ENCODE measurements around the gene PRMT5.

Gene PRMT5

GRCh38 chr14:22897357-22897756, 31.8 kb downstream of the PRMT5 start:
- no peak for TF ChIP-seq NFRKB (IDR thresholded peaks at IDR 0.05)
- TF ChIP-seq FOXK2 (IDR thresholded peaks at IDR 0.05), result no peak
- no peak for TF ChIP-seq TARDBP (IDR thresholded peaks at IDR 0.05)
- no peak for TF ChIP-seq HDGF (IDR thresholded peaks at IDR 0.05; ENCODE audit: borderline replicate concordance)
- no peak for TF ChIP-seq ZNF384 (IDR thresholded peaks at IDR 0.05)
- TF ChIP-seq BHLHE40 (IDR thresholded peaks at IDR 0.05; ENCODE audit: borderline replicate concordance), result no peak
- TF ChIP-seq ELF4 (IDR thresholded peaks at IDR 0.05), result no peak
- TF ChIP-seq L3MBTL2 (conservative IDR thresholded peaks at IDR 0.05), result no peak
- no peak for TF ChIP-seq SP1 (IDR thresholded peaks at IDR 0.05)
- TF ChIP-seq FOXA1 (IDR thresholded peaks at IDR 0.05), result no peak
- TF ChIP-seq PKNOX1 (IDR thresholded peaks at IDR 0.05), result no peak
- no peak for TF ChIP-seq SUZ12 (IDR thresholded peaks at IDR 0.05)
- no peak for TF ChIP-seq ARNT (IDR thresholded peaks at IDR 0.05)
- no peak for TF ChIP-seq CTBP1 (IDR thresholded peaks at IDR 0.05; ENCODE audit: borderline replicate concordance)
- TF ChIP-seq LEF1 (IDR thresholded peaks at IDR 0.05; ENCODE audit: borderline replicate concordance), result no peak
- TF ChIP-seq FOXM1 (IDR thresholded peaks at IDR 0.05; ENCODE audit: borderline replicate concordance), result no peak
- POLR2A ChIA-PET, result interaction anchor here (2.6 kb wide), 1 partner anchor 11 kb away, joined by 13 read pairs; no protein-coding TSS in a partner anchor
- DNase-seq (ENCODE audit: extremely low spot score), result no peak
- CTCF ChIA-PET, result no interaction called here

GRCh38 chr14:22896760-22897159, 32.4 kb downstream of the PRMT5 start:
- DNase-seq (ENCODE audit: extremely low spot score), result no peak
- ChIA-PET POLR2A (interaction anchor here (0.7 to 2.6 kb wide), 3 partner anchors 10 to 26 kb away, joined by 4 to 13 read pairs (median 5); partner anchors contain the start of genes LRP10 and REM2), CTCF (interaction anchor here (0.9 kb wide), 1 partner anchor 74 kb away, joined by 3 read pairs; no protein-coding TSS in a partner anchor)
- TF ChIP-seq NFRKB (IDR thresholded peaks at IDR 0.05) (no peak), SUZ12 (IDR thresholded peaks at IDR 0.05) (no peak), PKNOX1 (IDR thresholded peaks at IDR 0.05) (no peak), SP1 (IDR thresholded peaks at IDR 0.05) (no peak), FOXK2 (IDR thresholded peaks at IDR 0.05) (no peak), ARNT (IDR thresholded peaks at IDR 0.05) (no peak)

DNA sequence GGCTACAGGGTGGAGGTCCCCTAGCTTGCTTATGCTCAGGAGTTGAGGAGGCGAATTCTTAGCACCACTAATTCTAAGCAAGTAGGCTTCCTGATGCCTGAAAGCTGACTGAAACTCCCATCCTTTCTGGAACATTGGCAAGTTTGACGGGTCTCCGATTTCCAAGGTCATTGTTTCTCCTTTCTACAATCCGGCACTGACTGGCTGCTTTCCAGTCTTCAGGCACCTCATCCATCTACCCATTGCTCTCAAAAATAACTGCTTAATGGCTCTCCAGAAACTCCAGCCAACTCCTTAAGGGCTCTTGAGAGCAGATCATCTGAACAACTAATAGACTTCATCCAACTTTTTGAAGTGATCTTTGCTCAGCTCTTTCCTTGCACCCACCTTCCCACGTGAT, 32.8 kb downstream of the PRMT5 start:
- DNase-seq (ENCODE audit: extremely low spot score), result no peak
- POLR2A ChIA-PET, result interaction anchor here (0.6 to 2.6 kb wide), 5 partner anchors 10 to 30 kb away, joined by 3 to 13 read pairs (median 4); partner anchors contain the start of genes LRP10 and REM2
- CTCF ChIA-PET, result interaction anchor here (0.8 to 0.9 kb wide), 2 partner anchors 73 to 99 kb away, joined by 3 read pairs; no protein-coding TSS in a partner anchor
- TF ChIP-seq HDGF (IDR thresholded peaks at IDR 0.05; ENCODE audit: borderline replicate concordance) (no peak), SUZ12 (IDR thresholded peaks at IDR 0.05) (no peak), FOXA1 (IDR thresholded peaks at IDR 0.05) (no peak)

DNA sequence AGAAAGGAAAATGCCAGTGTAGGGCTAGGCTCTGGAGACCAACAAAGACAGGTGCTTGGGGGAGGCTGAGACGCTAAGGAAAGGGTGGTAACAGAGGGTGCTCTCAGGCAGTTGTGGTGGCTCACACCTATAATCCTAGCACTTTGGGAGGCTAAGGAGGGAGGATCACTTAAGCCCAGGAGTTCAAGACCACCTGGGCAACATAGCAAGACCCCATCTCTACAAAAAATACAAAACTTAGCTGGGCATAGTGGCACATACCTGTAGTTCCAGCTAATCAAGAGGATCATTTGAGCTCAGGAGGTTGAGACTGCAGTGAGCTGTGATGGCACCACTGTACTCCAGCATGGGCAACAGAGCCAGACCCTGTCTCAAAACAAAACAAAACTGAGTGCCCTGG, 33.8 kb downstream of the PRMT5 start:
- POLR2A ChIA-PET, result interaction anchor here (1.0 to 2.6 kb wide), 2 partner anchors 9 to 20 kb away, joined by 3 to 13 read pairs; no protein-coding TSS in a partner anchor
- DNase-seq (ENCODE audit: extremely low spot score), result no peak
- TF ChIP-seq ZNF384 (IDR thresholded peaks at IDR 0.05) (no peak), L3MBTL2 (conservative IDR thresholded peaks at IDR 0.05) (no peak), LEF1 (IDR thresholded peaks at IDR 0.05; ENCODE audit: borderline replicate concordance) (no peak), ARNT (IDR thresholded peaks at IDR 0.05) (no peak), SUZ12 (IDR thresholded peaks at IDR 0.05) (no peak), SP1 (IDR thresholded peaks at IDR 0.05) (no peak)
- CTCF ChIA-PET, result interaction anchor here (0.8 kb wide), 1 partner anchor 99 kb away, joined by 3 read pairs; no protein-coding TSS in a partner anchor

DNA sequence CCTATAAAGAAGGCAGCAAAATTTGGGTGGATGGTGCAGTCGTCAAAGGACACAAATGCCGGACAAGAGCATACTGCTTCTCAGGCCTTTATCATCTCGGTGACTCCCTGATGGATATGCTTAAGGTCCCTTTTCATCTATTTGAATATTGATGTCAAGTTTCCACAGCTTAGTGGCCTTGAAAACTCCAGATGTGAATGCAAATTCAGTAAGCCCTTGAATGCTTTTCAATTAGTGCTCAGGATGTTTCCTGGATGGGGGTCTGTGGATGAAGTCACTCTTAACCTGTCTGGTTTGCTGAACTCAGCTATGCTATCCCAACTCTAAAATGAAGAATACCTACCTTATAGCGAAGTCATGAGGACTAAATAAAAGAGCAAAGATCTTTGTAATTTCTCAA, 35.5 kb downstream of the PRMT5 start:
- DNase-seq (ENCODE audit: extremely low spot score), result no peak
- TF ChIP-seq FOXK2 (IDR thresholded peaks at IDR 0.05) (no peak), SUZ12 (IDR thresholded peaks at IDR 0.05) (no peak), BHLHE40 (IDR thresholded peaks at IDR 0.05; ENCODE audit: borderline replicate concordance) (no peak), SP1 (IDR thresholded peaks at IDR 0.05) (no peak), FOXM1 (IDR thresholded peaks at IDR 0.05; ENCODE audit: borderline replicate concordance) (no peak), ARNT (IDR thresholded peaks at IDR 0.05) (no peak), L3MBTL2 (conservative IDR thresholded peaks at IDR 0.05) (no peak)
- ChIA-PET CTCF (no interaction called here), POLR2A (no interaction called here)

- no peak for DNase-seq (ENCODE audit: extremely low spot score)
- TF ChIP-seq CTBP1 (IDR thresholded peaks at IDR 0.05; ENCODE audit: borderline replicate concordance) (no peak), NFRKB (IDR thresholded peaks at IDR 0.05) (no peak), ARNT (IDR thresholded peaks at IDR 0.05) (no peak), TARDBP (IDR thresholded peaks at IDR 0.05) (no peak)
- POLR2A ChIA-PET, result no interaction called here
Observed at GRCh38 chr14:22892488-22892887, 36.7 kb downstream of the PRMT5 start.

DNA sequence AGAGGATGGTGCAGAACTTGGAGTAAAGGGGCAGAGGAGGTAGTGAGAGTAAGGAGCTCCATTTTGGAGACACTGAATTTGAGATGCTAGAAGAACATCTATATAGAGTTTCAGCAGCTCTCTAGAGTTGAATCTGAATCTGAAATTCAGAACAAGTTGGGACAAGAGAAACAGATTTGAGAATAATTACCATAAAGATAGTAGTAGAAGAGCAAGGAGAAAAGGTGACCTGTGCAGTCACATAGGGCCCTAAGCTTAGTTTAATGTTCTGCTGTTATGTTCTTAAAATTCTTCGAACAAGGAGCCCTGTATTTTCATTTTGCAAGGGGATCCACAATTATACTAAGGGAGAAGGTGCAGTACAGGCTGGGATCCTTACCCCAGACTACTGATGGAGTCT, 38.8 kb downstream of the PRMT5 start:
- CTCF ChIA-PET, result interaction anchor here (1.2 kb wide), 1 partner anchor 18 kb away, joined by 4 read pairs; no protein-coding TSS in a partner anchor

More at GRCh38 chr14:22892488-22892887, 36.7 kb downstream of the PRMT5 start:
- CTCF ChIA-PET, result interaction anchor here (0.7 to 1.0 kb wide), 2 partner anchors 21 to 38 kb away, joined by 3 read pairs; partner anchors contain the start of gene LRP10

More for the DNA sequence above, 38.8 kb downstream of the PRMT5 start:
- no peak for TF ChIP-seq HDGF (IDR thresholded peaks at IDR 0.05; ENCODE audit: borderline replicate concordance)
- no peak for TF ChIP-seq PKNOX1 (IDR thresholded peaks at IDR 0.05)
- no peak for TF ChIP-seq SUZ12 (IDR thresholded peaks at IDR 0.05)
- TF ChIP-seq TARDBP (IDR thresholded peaks at IDR 0.05), result no peak
- no peak for TF ChIP-seq FOXA1 (IDR thresholded peaks at IDR 0.05)
- no peak for TF ChIP-seq ARNT (IDR thresholded peaks at IDR 0.05)
- TF ChIP-seq L3MBTL2 (conservative IDR thresholded peaks at IDR 0.05), result no peak
- TF ChIP-seq ELF4 (IDR thresholded peaks at IDR 0.05), result no peak
- TF ChIP-seq FOXM1 (IDR thresholded peaks at IDR 0.05; ENCODE audit: borderline replicate concordance), result no peak
- no peak for TF ChIP-seq BHLHE40 (IDR thresholded peaks at IDR 0.05; ENCODE audit: borderline replicate concordance)
- TF ChIP-seq CTBP1 (IDR thresholded peaks at IDR 0.05; ENCODE audit: borderline replicate concordance), result no peak
- DNase-seq (ENCODE audit: extremely low spot score), result no peak
- POLR2A ChIA-PET, result interaction anchor here (1.6 to 3.4 kb wide), 2 partner anchors 18 to 29 kb away, joined by 3 to 15 read pairs; partner anchors contain the start of genes LRP10 and RBM23

All from HEK293T (cell line).